GM18505 (cell line): Measurements from ENCODE around the gene TLX2.
"Not testable (repeated sequence)": the region's sequence is repeated elsewhere in the genome, so short reads cannot be mapped to it uniquely, and the experiment has no call there.

Experiments used
- ATAC-seq: cut with Tn5 transposase; IDR thresholded peaks from one replicate; pipeline ENCODE4 v1.9.1; 2021; ENCODE audit not compliant: unreplicated experiment
- POLR2A ChIP-seq: IDR thresholded peaks from 4 replicates; pipeline ENCODE4 v1.6.1; 2011; ENCODE audit warnings: borderline replicate concordance; ENCODE audit not compliant: insufficient read depth, insufficient read length; ENCODE audit errors: extremely low read depth

TLX2 gene

GRCh38 chr2:74554820-74555531 lies 40.7 kb downstream of the TLX2 start:
- ATAC-seq = no peak
- peak; percentile 37 for TF ChIP-seq POLR2A

- no peak for ATAC-seq
- no peak for TF ChIP-seq POLR2A
These were observed 41.4 kb downstream of the TLX2 start for GRCh38 chr2:74555610-74556103.

- TF ChIP-seq POLR2A = no peak
These were observed 41.9 kb downstream of the TLX2 start for GRCh38 chr2:74556159-74556558.

GRCh38 chr2:74556831-74557370 lies 42.7 kb downstream of the TLX2 start:
- TF ChIP-seq POLR2A = no peak

More at GRCh38 chr2:74556159-74556558, 41.9 kb downstream of the TLX2 start:
- ATAC-seq = no peak

GRCh38 chr2:74558284-74559230 lies 44.3 kb downstream of the TLX2 start:
- TF ChIP-seq POLR2A = peak; percentile 45
- ATAC-seq = no peak

More at GRCh38 chr2:74556831-74557370, 42.7 kb downstream of the TLX2 start:
- no peak for ATAC-seq

GRCh38 chr2:74559912-74560311 lies 45.7 kb downstream of the TLX2 start:
- TF ChIP-seq POLR2A = no peak
- ATAC-seq = no peak

- ATAC-seq = no peak
- no peak for TF ChIP-seq POLR2A
These were observed 46.3 kb downstream of the TLX2 start for GRCh38 chr2:74560591-74560990.

GRCh38 chr2:74561022-74561421 lies 46.8 kb downstream of the TLX2 start:
- ATAC-seq = not testable (repeated sequence)

GRCh38 chr2:74562126-74562775 lies 48.0 kb downstream of the TLX2 start:
- no peak for ATAC-seq
- no peak for TF ChIP-seq POLR2A

GRCh38 chr2:74564222-74564621 lies 50.0 kb downstream of the TLX2 start:
- TF ChIP-seq POLR2A = no peak
- ATAC-seq = no peak

- no peak for ATAC-seq
- TF ChIP-seq POLR2A = no peak
These were observed 52.0 kb downstream of the TLX2 start for GRCh38 chr2:74566076-74566753.

GRCh38 chr2:74566754-74567085 lies 52.5 kb downstream of the TLX2 start:
- no peak for TF ChIP-seq POLR2A
- ATAC-seq = no peak
